Right lobe of liver (tissue), 6 donors: ENCODE data around the gene ARNT2. TPM values are rescaled to one million over a fixed set of nuclear protein-coding genes. Genes with fewer than 3 reads are reported as not detected.

Experiments used
- ATAC-seq, 4 donors: fragments of 200-7000 bp; cut with Tn5 transposase; one replicate each; pipeline ENCODE4 v1.9.1; 2020; ENCODE audit warnings: mild to moderate bottlenecking in 4 of 4, moderate library complexity in 4 of 4
- DNase-seq, 3 donors: peaks; one replicate each; pipeline ENCODE4 v3.0.0-alpha.2; 2020
- H3K27ac ChIP-seq, 3 donors: fragments of 200-600 bp; one replicate each; pipeline ENCODE4 v1.8.0; 2022
- H3K27me3 ChIP-seq, 2 donors: fragments of 200-600 bp; one replicate each; pipeline ENCODE4 v1.8.0; 2022
- H3K36me3 ChIP-seq, 4 donors: fragments of 200-600 bp; sonication (generic) in 1 of 4; one replicate each; pipeline versions ENCODE4 v1.5.1 to v1.8.0; 2017 to 2022; ENCODE audit warnings: control low read depth in 1 of 4
- H3K4me1 ChIP-seq, 4 donors: fragments of 200-600 bp; sonication (generic) in 1 of 4; one replicate each; pipeline versions ENCODE4 v1.5.1 to v1.8.0; 2017 to 2022; ENCODE audit warnings: control low read depth in 1 of 4
- H3K4me3 ChIP-seq, 3 donors: fragments of 200-600 bp; one replicate each; pipeline ENCODE4 v1.8.0; 2022
- H3K9me3 ChIP-seq, 4 donors: fragments of 200-600 bp; sonication (generic) in 1 of 4; one replicate each; pipeline versions ENCODE4 v1.5.1 to v1.8.0; 2017 to 2022; ENCODE audit warnings: control low read depth in 1 of 4
- POLR2A ChIP-seq: fragments of 450-650 bp; IDR thresholded peaks from one replicate; pipeline ENCODE4 v1.6.1; 2017; ENCODE audit warnings: antibody characterized with exemption, mild to moderate bottlenecking
- WGBS: methylation state at CpG from one replicate; pipeline ENCODE4 v1.1.6; 2018; ENCODE audit warnings: low coverage, low lambda C conversion rate; ENCODE audit not compliant: insufficient coverage; ENCODE audit errors: missing lambda C conversion rate; 5-methylcytosine and 5-hydroxymethylcytosine counted together
- intact Hi-C, 2 donors: fragments of 100-400 bp; cut with DNase I; formaldehyde crosslinking; loops; one replicate each; pipeline versions ENCODE4 v1.11.2 to v1.14.1; 2022
- total RNA-seq, 6 experiments: library from RNA; depleted of rRNA in 2 of 6; stranded (reverse); fragments of >200 nt in 2 of 6; fragmentation: NEBNext Ultra II Directional in 3 of 6; extraction: Animal tissue kit (Norgen Biotek cat#: 25700) in 3 of 6; gene quantifications; one replicate each; pipeline versions ENCODE4 v1.1.0 to v1.2.4, GENCODE V29; 2016 to 2023
- TF ChIP-seq, protein P1 (sequence below), 4 donors: fragments of 200-600 bp in 3 of 4; fragments of 450-650 bp in 1 of 4; IDR thresholded peaks; one replicate each; pipeline versions ENCODE4 v1.5.1 to v1.8.0; 2016 to 2022; ENCODE audit warnings: antibody characterized with exemption in 4 of 4, mild to moderate bottlenecking in 2 of 4
- donor health status: DM: no; HTN: yes; CAD: no.
- donor health status: DM: no; HTN: no; CAD: no.
- donor health status: DM: no; HTN: no; CAD: no.
- donor health status: DM: no; HTN: yes; CAD: no.
- donor health status: DM: no; HTN: yes; CAD: no.

ARNT2 gene
- total RNA-seq, 6 experiments from 2014 or later, result 0.12 to 1.3 (median 0.46) TPM

DNA sequence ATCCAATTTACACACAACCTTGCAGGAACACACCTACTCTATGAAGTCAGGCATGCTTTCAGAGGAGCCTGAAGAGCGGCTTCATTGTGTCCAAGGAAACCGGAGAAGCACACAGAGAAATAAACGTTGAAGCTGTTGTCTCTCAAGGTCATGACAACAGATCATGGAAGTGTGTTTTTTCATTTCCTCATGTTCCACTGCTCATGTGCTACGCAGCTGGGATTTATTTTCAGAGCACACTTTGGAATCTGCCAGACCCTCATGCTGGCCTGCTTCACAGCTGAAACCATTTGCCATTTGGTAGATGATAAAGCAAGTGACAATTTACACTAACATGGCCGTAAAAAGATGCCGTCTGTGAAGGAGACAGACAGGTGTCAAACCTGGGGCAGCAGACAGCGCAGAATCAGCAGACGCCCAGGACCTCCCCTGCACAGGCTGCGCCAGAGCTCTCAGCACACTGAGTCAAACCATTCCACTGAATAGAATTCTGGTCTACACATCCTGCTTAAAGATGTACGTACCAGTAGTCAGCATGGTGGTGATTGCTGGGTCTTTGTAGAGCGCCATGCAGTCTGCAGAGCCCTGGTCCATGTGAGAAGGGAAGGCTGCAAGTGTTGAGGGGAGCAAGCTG lies 99.3 kb downstream of the ARNT2 start:
- DNase-seq, result no peak
- Histone ChIP-seq H3K27ac (no peak overlapping the region), H3K4me1 (no peaks in the 10 kb centered on the region), H3K36me3 (no peaks in the 10 kb centered on the region), H3K27me3 (no peaks in the 10 kb centered on the region), H3K9me3 (no peaks in the 10 kb centered on the region), H3K4me3 (no peak overlapping the region)
- ATAC-seq, result no peak
- TF ChIP-seq, protein P1, sequence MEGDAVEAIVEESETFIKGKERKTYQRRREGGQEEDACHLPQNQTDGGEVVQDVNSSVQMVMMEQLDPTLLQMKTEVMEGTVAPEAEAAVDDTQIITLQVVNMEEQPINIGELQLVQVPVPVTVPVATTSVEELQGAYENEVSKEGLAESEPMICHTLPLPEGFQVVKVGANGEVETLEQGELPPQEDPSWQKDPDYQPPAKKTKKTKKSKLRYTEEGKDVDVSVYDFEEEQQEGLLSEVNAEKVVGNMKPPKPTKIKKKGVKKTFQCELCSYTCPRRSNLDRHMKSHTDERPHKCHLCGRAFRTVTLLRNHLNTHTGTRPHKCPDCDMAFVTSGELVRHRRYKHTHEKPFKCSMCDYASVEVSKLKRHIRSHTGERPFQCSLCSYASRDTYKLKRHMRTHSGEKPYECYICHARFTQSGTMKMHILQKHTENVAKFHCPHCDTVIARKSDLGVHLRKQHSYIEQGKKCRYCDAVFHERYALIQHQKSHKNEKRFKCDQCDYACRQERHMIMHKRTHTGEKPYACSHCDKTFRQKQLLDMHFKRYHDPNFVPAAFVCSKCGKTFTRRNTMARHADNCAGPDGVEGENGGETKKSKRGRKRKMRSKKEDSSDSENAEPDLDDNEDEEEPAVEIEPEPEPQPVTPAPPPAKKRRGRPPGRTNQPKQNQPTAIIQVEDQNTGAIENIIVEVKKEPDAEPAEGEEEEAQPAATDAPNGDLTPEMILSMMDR (IDR thresholded peaks at IDR 0.05), result no peak
- no peak for TF ChIP-seq POLR2A
- intact Hi-C loops, result no loop called here
- WGBS, result 73% methylated on average over 8 of the region's 11 CpGs

DNA sequence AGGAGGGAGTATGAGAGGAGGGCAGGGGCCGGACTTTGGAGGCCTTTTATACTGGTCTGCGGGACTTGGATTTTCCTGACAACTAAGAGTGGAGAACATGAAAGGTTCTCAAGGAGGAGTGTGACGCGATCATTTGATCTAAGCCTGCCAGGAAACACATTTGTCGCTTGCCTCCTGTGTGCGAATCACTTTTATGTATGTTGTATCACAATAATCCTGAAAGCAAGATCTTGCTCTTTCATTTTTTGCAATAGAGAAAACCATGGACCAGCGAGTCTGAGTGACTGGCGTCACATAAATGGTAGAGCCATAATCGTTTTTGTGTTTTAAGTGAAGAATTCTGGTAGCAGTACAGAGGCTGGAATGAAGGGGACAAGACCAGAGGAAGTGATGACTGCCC lies 100.7 kb downstream of the ARNT2 start:
- no peak overlapping the region for H3K4me3 ChIP-seq
- no peaks in the 10 kb centered on the region for H3K27me3 ChIP-seq
- H3K4me1 ChIP-seq, result no peaks in the 10 kb centered on the region
- ATAC-seq, result no peak
- no peak overlapping the region for H3K27ac ChIP-seq
- TF ChIP-seq POLR2A, result no peak
- TF ChIP-seq, protein P1 (IDR thresholded peaks at IDR 0.05), result no peak
- no peak for DNase-seq
- intact Hi-C loops, result no loop called here
- no peaks in the 10 kb centered on the region for H3K36me3 ChIP-seq
- H3K9me3 ChIP-seq, result no peaks in the 10 kb centered on the region
- WGBS, result 81% methylated on average over 9 of the region's 9 CpGs

DNA sequence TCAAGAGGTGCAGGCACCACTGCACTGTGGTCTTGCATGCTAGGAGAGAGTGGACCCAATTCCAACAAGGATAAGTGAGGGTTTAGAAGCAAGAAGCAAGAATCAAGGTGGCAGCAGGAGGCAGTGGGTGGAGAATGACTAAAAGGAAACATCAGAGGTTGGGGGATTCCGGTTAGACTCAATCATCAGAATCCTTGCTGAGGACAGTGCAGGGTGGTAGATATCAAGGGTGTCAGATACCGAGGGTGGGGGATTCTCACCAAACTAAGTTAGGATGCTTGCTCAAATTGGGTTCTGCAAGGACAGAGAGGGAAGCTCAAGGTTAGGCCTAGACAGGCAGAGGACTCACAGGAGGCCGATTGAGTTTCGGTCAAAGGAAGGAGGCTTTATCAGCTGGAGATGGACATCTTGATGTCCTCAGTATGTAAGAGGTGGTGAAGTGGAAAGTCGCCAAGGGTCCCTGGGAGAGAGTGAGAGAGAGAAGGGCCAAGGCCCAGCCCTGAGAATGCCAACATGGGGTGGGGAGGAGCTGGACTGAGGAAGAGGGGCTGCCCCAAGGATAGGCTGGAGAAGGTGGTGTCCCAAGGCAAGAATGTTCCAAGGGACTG lies 102.2 kb downstream of the ARNT2 start:
- intact Hi-C loops, result no loop called here
- DNase-seq (no peak), ATAC-seq (no peak)
- no peak overlapping the region for H3K27ac ChIP-seq
- H3K4me1 ChIP-seq, result no peaks in the 10 kb centered on the region
- H3K4me3 ChIP-seq, result no peak overlapping the region
- H3K36me3 ChIP-seq, result no peaks in the 10 kb centered on the region
- no peaks in the 10 kb centered on the region for H3K9me3 ChIP-seq
- TF ChIP-seq POLR2A, result no peak
- TF ChIP-seq, protein P1 (IDR thresholded peaks at IDR 0.05), result no peak
- 69% methylated on average over 4 of the region's 5 CpGs for WGBS
- H3K27me3 ChIP-seq, result no peaks in the 10 kb centered on the region

DNA sequence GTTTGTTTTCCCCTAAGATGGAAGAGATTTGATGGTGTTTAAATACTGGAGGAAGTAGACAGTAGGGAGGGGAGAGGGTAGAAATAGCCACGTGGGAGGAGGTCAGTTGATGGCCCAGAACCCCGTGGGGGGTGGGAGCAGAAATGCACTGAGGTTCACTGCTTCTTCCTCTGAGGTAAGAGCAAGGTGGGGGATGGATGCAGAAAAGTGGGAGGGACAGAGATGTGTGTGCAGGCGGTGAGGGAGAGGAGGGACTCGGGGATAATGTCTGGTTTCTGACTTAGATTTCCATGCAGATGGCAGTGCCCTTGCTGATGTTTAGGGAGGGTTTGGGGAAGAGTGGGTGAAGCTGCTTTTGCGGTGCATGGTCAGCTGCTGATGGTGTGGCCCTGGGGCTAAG lies 102.9 kb downstream of the ARNT2 start:
- no peak for TF ChIP-seq POLR2A
- TF ChIP-seq, protein P1 (IDR thresholded peaks at IDR 0.05), result no peak
- no peak overlapping the region for H3K4me3 ChIP-seq
- no peak overlapping the region for H3K27ac ChIP-seq
- intact Hi-C loops, result no loop called here
- no peaks in the 10 kb centered on the region for H3K4me1 ChIP-seq
- H3K27me3 ChIP-seq, result no peaks in the 10 kb centered on the region
- DNase-seq (no peak), ATAC-seq (no peak)
- no peaks in the 10 kb centered on the region for H3K9me3 ChIP-seq
- 55% methylated on average over 5 of the region's 5 CpGs for WGBS
- H3K36me3 ChIP-seq, result no peaks in the 10 kb centered on the region
